ENCODE data around the gene ITGA11.

ITGA11 gene

GRCh38 chr15:68318931-68319909, 112.7 kb downstream of the ITGA11 start:
- no peak for DNase-seq

- no peak for DNase-seq
Measured at GRCh38 chr15:68318008-68318835, 113.7 kb downstream of the ITGA11 start.

DNA sequence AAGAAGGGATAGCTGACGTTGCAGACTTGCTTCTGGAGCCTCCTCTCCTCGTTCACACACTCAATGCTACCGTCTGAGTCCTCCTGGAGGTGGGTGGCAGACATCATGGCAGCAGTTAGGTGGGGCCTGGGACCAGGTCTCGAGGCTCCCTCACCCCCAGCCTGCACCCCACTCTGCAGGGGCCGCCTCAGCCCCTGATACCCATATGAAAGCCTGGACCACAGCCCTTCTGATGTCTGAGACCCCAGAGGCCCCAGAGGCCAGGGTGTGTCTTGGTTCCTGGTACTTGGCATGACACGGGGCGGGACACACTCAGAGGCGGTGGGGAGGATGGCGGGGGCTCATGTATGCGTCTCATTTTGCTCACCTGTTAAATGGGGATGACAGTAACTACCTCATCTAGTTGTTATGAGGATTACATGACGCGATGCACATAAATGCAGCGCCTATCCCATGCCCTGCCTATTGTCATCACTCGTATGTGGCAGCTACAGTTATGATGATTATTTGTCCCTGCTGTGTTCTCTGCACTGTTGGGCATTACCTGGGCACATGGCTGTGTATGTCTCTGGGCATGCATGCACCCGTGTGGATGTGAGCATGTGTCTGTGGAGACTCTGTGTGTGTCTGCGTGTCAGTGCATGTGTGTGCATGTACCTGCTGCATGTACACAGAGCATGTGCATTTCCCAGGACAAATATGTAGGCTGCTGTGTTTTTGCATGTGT, 114.5 kb downstream of the ITGA11 start:
- DNase-seq, result no peak

GRCh38 chr15:68316061-68316804, 115.7 kb downstream of the ITGA11 start:
- DNase-seq, result peak; percentile 36

GRCh38 chr15:68315495-68316031, 116.4 kb downstream of the ITGA11 start:
- DNase-seq, result peak; percentile 61

DNA sequence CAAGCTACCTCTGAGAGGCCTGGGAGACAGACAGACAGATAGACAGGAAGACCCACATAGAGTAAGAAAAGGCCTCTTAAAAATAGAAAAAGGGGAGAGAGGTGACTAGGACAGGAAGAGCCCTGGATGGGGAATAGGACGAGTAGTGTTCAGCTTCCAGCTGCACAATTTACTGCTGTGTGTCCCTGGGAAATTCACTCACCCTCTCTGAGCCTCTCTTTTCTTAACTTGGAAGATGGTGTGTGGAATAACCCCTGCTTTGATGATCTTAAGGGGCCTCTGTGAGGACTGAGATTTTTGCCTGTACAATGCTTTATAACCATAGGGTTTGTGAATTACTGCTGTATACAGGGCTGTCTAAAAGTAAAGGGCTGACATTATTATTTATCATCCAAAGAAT, 116.9 kb downstream of the ITGA11 start:
- DNase-seq, result no peak

DNA sequence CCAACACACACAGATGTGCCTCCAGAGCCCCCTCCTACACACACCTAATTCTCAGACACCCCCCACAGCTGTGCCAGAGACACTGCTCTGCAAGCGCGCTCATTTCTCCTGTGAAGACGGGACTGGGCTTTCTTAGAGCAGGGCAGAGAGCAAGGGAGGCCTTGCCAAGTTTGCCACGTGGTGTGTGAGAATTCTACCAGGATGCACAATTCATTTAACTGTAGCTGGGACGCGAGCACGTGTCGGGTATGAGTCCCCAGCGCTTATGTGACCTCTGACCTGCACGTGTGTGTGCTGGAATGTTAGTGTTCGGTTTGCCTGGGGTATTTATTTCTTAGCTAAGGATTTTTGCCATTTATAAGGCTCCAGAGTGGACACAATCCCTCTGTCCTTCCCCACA, 117.4 kb downstream of the ITGA11 start:
- no peak for DNase-seq

- no peak for DNase-seq
Measured at GRCh38 chr15:68313501-68314410, 118.2 kb downstream of the ITGA11 start.

DNA sequence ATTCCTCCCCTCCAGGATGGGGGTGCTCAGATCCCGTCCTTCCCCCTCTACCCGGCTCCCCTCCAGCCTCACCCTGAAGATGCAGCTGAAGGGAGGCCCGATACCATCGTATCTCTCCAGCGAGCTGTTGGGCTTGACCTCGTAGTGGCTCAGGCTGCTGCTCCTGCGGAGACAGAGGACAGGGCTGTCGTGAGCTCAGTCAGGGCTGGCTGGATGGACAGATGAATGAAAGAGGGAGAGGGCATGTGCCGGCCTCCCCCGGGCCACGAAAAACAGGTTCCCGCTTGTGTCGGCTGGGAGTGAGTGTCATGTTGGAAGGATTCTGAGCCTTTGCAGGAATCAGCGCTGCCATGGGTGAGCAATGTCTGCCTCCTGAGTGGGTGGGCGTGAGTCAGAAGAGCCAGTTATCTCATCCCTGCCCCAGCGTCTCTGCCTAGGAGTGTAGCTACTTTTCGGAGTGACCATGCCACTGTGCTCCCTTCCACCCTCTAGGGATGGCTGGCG, 119.2 kb downstream of the ITGA11 start:
- no peak for DNase-seq

DNA sequence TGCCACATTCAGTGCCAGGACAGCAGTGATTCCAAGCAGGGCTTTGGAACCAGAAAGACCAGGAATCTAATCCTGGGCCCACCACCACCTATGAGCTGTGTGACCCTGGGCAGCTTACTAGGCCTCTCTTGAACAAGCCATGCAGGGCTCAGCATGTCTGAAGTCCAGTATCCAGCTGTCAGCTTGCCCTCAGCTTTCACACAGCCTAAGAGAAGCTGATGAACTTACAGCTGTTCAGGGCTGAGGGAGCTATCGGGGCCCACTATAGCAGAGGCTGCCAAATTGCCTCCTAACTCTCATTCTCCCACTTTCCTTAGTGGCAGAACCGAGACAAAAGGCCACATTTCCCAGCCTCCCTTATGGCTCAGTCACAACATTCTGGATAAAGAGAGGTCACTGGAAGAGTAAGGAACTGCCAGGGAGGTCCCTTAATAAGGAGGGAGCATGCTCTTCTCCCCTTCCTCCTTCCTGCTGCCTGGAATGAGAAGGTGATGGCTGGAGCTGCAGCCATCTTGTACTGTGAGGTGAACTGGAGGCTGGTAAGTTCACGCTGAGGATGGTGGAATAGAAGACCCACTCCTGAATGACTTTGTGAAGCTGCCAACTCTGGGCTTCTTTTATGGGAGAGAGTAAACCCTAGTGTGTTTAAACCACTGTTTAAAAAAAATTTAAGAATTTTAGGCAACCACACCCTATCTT, 120.0 kb downstream of the ITGA11 start:
- DNase-seq, result no peak

DNA sequence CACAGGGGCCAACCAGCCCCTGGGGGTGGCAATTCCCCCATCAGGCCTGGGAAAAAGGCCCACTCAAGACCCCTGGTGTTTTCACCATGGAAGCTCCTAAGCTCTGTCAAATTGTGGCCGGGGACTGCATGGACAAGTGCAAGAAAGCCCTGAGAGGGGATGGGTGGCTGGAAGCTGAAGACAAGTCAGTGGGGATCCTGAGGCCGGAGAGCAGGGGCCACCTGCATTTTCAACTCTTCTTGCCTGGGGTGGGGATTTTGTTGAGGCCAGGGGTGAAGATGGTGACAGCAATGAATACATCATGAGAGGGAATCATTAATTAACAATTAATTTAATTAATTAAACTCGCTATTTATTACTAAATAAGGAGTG, 120.5 kb downstream of the ITGA11 start:
- no peak for DNase-seq

DNA sequence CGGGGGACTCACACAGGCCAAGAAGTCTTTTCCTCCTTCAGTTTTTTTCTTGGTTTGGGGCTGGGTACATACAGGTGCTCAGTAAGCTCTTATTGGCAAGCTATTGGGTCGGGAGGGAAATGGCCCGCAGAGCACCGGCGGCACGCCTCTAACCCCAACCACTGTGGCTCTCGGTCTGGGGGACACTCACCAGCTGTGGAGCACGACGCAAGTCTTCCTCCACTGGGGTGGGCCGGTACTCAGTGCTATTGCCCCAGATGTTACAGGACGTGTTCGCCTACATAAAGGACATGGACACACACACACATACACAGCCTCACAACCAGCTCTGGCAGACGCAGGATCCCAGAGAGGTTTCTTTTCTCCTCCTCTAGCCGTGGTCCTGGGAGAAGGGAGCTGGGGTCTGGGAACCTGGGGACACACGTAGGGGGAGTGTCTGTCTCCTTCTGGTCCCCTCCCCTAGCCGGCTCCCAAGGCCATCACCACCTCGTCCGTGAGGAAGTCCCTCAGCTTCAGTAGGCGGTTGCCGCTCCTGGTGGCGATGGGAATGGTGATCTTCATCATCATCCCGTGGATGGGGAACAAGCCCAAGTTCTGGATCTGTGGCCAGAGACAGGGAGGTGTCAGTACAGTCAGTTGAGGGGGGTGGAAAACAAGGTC, 121.0 kb downstream of the ITGA11 start:
- DNase-seq, result no peak

DNA sequence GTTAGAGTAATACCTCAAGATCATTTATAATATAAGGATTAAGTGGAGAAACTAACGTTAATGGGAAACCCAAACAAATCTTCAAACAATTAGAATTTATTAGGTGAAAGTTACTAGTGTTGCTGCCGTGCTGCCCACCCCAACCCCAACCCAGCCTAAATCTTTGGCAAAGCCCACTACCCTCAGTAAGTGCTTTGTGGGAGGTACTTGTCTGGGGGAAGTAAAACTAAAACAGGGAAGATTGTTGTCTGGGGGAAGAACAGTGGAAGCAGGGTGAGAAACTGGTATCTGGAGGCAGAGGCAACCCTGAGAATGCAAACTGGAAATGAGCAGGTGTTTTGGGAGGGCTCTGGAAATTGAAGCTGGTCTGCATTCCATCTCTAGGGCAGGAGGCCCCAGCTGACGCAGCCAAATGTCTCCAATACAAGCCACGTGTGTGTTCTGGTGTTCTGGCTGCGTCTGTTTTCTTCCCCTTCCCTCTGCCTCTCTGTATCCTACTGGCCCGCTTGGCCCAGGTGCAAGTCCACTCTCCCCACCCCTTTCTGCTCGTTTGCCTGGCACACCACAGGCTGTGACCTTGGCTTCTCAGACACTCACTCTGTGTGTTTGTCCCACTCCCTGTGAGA, 121.7 kb downstream of the ITGA11 start:
- DNase-seq, result no peak

DNA sequence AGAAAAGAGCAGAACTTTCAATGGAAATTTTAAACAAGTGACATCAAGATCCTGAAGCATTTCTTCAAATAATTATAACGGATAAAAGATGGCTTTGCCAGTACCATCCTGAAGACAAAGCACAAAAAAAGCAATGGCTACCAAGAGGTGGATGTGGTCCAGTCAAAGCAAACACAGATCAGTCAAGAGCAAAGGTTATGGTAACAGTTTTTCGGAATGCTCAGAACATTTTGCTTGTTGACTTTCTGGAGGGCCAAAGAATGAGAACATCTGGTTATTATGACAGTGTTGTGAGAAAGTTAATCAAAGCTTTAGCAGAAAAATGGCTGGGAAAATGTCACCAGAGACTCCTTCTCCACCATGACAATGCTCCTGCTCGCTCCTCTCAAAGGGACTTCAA, 122.9 kb downstream of the ITGA11 start:
- no peak for DNase-seq

- no peak for DNase-seq
Measured at GRCh38 chr15:68307131-68307928, 124.6 kb downstream of the ITGA11 start.

DNA sequence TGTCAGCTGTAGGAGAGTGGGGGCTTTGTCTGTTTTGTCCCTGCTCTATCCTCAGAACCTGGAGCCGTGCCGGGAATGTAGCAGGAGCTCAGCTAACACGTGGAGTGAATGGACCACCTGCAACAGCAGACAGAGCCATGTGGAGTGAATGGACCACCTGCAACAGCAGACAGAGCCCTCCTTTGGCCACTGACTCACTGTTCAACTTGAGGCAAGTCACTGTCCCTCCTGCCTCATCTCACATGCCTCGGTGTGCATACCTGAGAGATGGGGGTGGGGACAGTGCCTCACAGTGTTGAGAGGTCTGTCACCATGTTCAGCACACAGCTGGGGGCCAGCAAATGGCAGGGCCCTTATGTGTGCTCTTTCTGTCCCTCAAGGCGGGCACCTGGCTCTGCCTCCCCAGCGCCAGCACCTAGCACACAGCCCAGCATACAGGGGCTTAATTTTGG, 126.5 kb downstream of the ITGA11 start:
- DNase-seq, result peak; percentile 7

GRCh38 chr15:68304589-68305337, 127.2 kb downstream of the ITGA11 start:
- peak; percentile 10 for DNase-seq

Measured in NCI-H69 (cell line).